GM21528 (cell line): Measurements from ENCODE around the gene KRT24.
A peak's percentile ranks its signal among the peaks of the same experiment; 100 is the strongest.

ENCODE experiments used
- ATAC-seq: cut with Tn5 transposase; IDR thresholded peaks from one replicate; pipeline ENCODE4 v1.9.1; 2021; ENCODE audit warnings: mild to moderate bottlenecking, moderate library complexity; ENCODE audit not compliant: unreplicated experiment, low FRiP score

KRT24 gene

GRCh38 chr17:40696651-40697072 is 6.9 kb downstream of the KRT24 start:
- no peak for ATAC-seq

- no peak for ATAC-seq
Observed at GRCh38 chr17:40695874-40696472, 7.6 kb downstream of the KRT24 start.

- no peak for ATAC-seq
Observed at GRCh38 chr17:40694584-40694983, 9.0 kb downstream of the KRT24 start.

GRCh38 chr17:40687106-40687505 is 16.4 kb downstream of the KRT24 start:
- ATAC-seq, result no peak

GRCh38 chr17:40686192-40686591 is 17.4 kb downstream of the KRT24 start:
- no peak for ATAC-seq

- ATAC-seq, result no peak
Observed at GRCh38 chr17:40680998-40681397, 22.6 kb downstream of the KRT24 start.

- no peak for ATAC-seq
Observed at GRCh38 chr17:40679523-40679907, 24.0 kb downstream of the KRT24 start.

GRCh38 chr17:40678902-40679522 is 24.5 kb downstream of the KRT24 start:
- ATAC-seq, result no peak

GRCh38 chr17:40675905-40676304 is 27.6 kb downstream of the KRT24 start:
- no peak for ATAC-seq

- no peak for ATAC-seq
Observed at GRCh38 chr17:40672654-40673053, 30.9 kb downstream of the KRT24 start.

- no peak for ATAC-seq
Observed at GRCh38 chr17:40671282-40671681, 32.3 kb downstream of the KRT24 start.

GRCh38 chr17:40666331-40666730 is 37.2 kb downstream of the KRT24 start:
- ATAC-seq, result no peak

GRCh38 chr17:40664582-40665333 is 38.8 kb downstream of the KRT24 start, which contains the start of gene KRT222:
TSS of gene KRT222 (minus strand) at chr17:40665177. CDS start at chr17:40665099, 78 bp downstream.
- no peak for ATAC-seq

GRCh38 chr17:40663252-40663651 is 40.3 kb downstream of the KRT24 start:
- ATAC-seq, result no peak

GRCh38 chr17:40659911-40660310 is 43.6 kb downstream of the KRT24 start:
- ATAC-seq, result no peak

GRCh38 chr17:40658396-40658795 is 45.2 kb downstream of the KRT24 start:
- no peak for ATAC-seq

- ATAC-seq, result no peak
Observed at GRCh38 chr17:40651939-40652338, 51.6 kb downstream of the KRT24 start.

GRCh38 chr17:40648384-40648968 is 55.1 kb downstream of the KRT24 start:
- ATAC-seq, result peak; percentile 36
